ENCODE results near the gene SDK1.

SDK1 gene

DNA sequence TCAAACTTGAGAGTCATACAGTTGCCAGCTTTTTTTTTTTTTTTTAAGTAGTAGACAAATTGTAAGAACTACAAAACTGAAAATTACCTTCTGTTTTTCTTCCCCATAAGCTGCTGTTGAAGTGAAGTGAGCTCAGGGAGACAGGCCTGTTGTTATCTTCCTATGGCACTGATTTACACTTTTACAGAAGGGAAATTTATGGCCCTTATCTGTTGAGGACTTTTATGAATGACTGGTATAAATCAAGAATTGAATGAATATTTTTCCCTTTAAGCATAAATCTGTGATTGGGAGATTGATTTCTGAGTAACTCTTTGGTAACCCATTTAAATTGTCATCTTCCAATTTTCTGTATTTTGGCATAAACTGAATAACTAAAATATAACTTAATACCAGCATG lies 124.0 kb downstream of the SDK1 start:
- TF ChIP-seq, protein P1, sequence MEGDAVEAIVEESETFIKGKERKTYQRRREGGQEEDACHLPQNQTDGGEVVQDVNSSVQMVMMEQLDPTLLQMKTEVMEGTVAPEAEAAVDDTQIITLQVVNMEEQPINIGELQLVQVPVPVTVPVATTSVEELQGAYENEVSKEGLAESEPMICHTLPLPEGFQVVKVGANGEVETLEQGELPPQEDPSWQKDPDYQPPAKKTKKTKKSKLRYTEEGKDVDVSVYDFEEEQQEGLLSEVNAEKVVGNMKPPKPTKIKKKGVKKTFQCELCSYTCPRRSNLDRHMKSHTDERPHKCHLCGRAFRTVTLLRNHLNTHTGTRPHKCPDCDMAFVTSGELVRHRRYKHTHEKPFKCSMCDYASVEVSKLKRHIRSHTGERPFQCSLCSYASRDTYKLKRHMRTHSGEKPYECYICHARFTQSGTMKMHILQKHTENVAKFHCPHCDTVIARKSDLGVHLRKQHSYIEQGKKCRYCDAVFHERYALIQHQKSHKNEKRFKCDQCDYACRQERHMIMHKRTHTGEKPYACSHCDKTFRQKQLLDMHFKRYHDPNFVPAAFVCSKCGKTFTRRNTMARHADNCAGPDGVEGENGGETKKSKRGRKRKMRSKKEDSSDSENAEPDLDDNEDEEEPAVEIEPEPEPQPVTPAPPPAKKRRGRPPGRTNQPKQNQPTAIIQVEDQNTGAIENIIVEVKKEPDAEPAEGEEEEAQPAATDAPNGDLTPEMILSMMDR (IDR thresholded peaks at IDR 0.05; ENCODE audit: insufficient read depth, low read depth, low read length, missing control alignments) = no peak
- no peak for DNase-seq (ENCODE audit: low read depth)
- no peak overlapping the region for H3K4me3 ChIP-seq (ENCODE audit: low read depth, low read length)

DNA sequence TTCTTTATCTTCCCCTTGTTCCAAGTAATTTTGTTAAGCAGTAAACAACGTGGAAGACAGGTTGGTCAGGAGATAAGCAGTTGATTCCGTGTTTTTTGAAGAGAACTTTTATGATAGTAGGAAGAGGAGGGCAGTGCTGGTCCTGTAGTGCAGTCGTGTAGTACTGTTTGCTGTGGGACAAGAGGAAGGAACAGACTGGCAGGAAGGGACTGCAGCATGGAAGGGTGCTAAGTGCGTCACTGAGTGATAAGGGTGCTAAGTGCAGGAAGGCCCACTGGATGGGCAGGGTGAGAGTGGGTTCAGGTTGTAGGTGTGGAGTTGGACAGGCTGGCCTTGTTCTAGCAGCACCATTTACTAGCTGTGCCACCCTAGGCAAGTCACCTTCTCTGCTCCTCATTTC lies 125.0 kb downstream of the SDK1 start:
- TF ChIP-seq, protein P1 (IDR thresholded peaks at IDR 0.05; ENCODE audit: insufficient read depth, low read depth, low read length, missing control alignments) = no peak
- no peak for DNase-seq (ENCODE audit: low read depth)

DNA sequence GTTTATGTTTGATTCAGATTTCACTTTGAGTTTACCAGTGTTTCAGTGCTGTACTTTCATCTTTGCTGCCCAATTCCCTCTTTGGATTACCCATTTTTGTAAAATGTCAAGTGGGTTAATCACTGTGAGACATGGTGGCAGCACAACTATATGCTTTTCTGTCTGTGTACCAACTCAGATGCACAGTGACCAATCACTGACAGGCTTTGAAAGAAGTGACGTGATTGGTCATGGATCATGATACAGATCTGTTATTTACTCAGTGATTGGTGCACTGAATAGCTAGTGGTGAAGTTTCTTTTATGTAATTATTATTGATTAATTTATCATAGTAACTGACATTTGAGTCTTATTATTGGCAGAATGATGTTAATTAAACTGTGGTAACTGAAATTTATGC lies 126.9 kb downstream of the SDK1 start:
- no peak for DNase-seq (ENCODE audit: low read depth)
- H3K4me3 ChIP-seq (ENCODE audit: low read depth, low read length) = no peak overlapping the region
- TF ChIP-seq, protein P1 (IDR thresholded peaks at IDR 0.05; ENCODE audit: insufficient read depth, low read depth, low read length, missing control alignments) = no peak

More for the DNA sequence above, 125.0 kb downstream of the SDK1 start:
- no peak overlapping the region for H3K4me3 ChIP-seq (ENCODE audit: low read depth, low read length)

DNA sequence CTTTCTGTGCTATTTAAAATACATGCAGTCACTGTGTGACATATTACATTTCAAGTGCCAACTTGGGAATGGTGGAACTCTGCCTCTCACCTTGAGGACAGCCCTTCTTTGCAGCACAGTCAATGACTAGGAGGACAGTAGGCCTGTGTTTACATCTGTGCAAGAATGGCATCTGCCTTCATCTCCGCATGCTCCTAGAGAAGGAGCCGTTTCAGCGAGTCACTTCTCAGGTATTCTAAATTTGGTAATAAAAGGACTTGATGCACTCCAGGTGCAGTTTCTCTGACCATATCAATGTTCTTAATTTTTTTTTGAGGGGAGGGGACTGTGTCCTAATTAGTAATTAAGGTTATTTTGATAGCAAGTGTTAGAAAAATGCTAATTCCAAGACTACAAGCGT lies 128.9 kb downstream of the SDK1 start:
- TF ChIP-seq, protein P1 (IDR thresholded peaks at IDR 0.05; ENCODE audit: insufficient read depth, low read depth, low read length, missing control alignments) = no peak
- no peak for DNase-seq (ENCODE audit: low read depth)
- no peak overlapping the region for H3K4me3 ChIP-seq (ENCODE audit: low read depth, low read length)

DNA sequence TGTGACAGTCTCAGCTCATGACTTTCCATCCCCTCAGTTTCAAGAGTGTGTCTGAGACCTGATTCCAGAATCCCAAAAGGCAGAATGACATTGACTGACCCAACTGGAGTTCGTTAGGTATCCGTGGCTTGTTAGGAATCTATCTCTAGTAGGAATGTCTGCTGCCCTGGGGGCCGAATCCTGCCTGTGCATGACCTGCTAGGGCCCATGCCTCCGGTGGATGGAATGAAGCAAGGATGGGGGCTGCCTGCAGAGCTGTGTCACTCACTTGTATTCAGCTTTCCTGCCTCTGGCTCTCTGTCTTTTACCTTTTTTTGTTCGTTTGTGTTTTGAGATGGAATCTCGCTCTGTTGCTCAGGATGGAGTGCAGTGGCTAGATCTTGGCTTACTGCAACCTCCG lies 129.5 kb downstream of the SDK1 start:
- no peak overlapping the region for H3K4me3 ChIP-seq (ENCODE audit: low read depth, low read length)
- TF ChIP-seq, protein P1 (IDR thresholded peaks at IDR 0.05; ENCODE audit: insufficient read depth, low read depth, low read length, missing control alignments) = no peak
- DNase-seq (ENCODE audit: low read depth) = no peak

DNA sequence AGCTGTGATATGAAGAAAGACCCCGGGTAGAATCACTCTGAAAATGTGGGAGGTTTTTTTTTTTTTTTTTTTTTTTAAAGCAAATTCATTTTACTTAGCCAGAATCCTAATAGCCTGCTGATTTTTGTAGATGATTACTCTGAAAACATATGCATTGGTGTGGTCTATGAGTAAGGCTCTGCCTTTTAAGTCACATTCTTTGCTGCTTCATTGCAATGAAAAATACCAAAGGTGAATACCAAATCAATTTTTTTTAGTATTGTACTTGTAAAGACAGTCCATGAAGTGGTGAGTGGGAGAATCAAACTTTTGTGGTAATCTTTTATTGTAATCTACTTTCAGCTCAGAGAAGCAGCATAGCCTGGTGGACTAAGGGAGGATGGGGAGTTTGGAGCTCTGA lies 130.3 kb downstream of the SDK1 start:
- no peak for DNase-seq (ENCODE audit: low read depth)
- TF ChIP-seq, protein P1 (IDR thresholded peaks at IDR 0.05; ENCODE audit: insufficient read depth, low read depth, low read length, missing control alignments) = no peak
- no peak overlapping the region for H3K4me3 ChIP-seq (ENCODE audit: low read depth, low read length)

DNA sequence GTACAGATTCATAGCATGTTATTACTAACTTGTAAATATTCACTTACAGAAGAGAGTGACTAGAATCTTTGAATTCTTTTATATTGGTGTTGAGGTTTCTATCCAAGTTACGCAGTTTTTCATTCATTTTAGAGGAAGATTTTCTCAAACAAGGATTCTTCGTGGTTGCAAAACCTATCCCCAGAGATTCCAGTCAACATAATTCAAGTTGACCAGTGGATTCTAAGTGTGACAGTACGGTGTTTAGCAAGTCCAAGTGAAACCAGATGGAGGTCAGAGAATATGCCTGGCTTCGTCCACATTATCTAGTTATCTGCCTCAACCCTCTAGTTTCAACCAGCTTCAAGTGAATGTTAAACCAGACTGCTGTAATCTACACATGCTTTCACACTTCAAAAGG lies 131.9 kb downstream of the SDK1 start:
- H3K4me3 ChIP-seq (ENCODE audit: low read depth, low read length) = no peak overlapping the region
- no peak for DNase-seq (ENCODE audit: low read depth)
- TF ChIP-seq, protein P1 (IDR thresholded peaks at IDR 0.05; ENCODE audit: insufficient read depth, low read depth, low read length, missing control alignments) = no peak
